Renal pelvis (tissue), 12 donors: ENCODE results near the gene TAF15. TPM values are rescaled to one million over a fixed set of nuclear protein-coding genes. Genes with fewer than 3 reads are reported as not detected.

ENCODE experiments used
- DNase-seq: peaks from one replicate; pipeline ENCODE4 v3.0.0-alpha.2; 2013
- long read RNA-seq, 16 experiments: transcript quantifications; one replicate each; lab custom pipeline, GENCODE V29; 2026
- polyA plus RNA-seq, 3 donors: library from polyadenylated mRNA; unstranded; fragments of 120-200 nt; gene quantifications; one replicate each; pipeline ENCODE4 v1.2.1, GENCODE V29; 2013; ENCODE audit not compliant: insufficient read length in 3 of 3

TAF15 gene
- 100 to 1,000 TPM; 208 to 284 (median 226) TPM for polyA plus RNA-seq
- long read RNA-seq, donor 1, transcript TAF15-215 (16 exons, 2,191 nt) = major isoform, 5 of 52 reads
- long read RNA-seq, donor 1, partial matches to known transcripts = 44 of 52 reads
- long read RNA-seq, donor 1, other reads (novel, unspliced or antisense) = 0 of 52 reads
- long read RNA-seq, donor 2, partial matches to known transcripts = 24 of 29 reads
- long read RNA-seq, donor 2, other reads (novel, unspliced or antisense) = 0 of 29 reads
- long read RNA-seq, donor 3, transcript TAF15-215 (16 exons, 2,191 nt) = major isoform, 5 of 54 reads
- long read RNA-seq, donor 3, partial matches to known transcripts = 47 of 54 reads
- long read RNA-seq, donor 3, other reads (novel, unspliced or antisense) = 0 of 54 reads
- long read RNA-seq, donor 4, partial matches to known transcripts = 29 of 32 reads
- long read RNA-seq, donor 4, other reads (novel, unspliced or antisense) = 0 of 32 reads
- long read RNA-seq, donor 5, partial matches to known transcripts = 47 of 49 reads
- long read RNA-seq, donor 5, other reads (novel, unspliced or antisense) = 0 of 49 reads
- long read RNA-seq, donor 6, transcript TAF15-213 (7 exons, 760 nt) = major isoform, 6 of 86 reads
- long read RNA-seq, donor 6, partial matches to known transcripts = 78 of 86 reads
- long read RNA-seq, donor 6, other reads (novel, unspliced or antisense) = 0 of 86 reads
- long read RNA-seq, donor 7, partial matches to known transcripts = 156 of 160 reads
- long read RNA-seq, donor 7, other reads (novel, unspliced or antisense) = 0 of 160 reads
- long read RNA-seq, donor 8, transcript TAF15-215 (16 exons, 2,191 nt) = major isoform, 5 of 36 reads
- long read RNA-seq, donor 8, partial matches to known transcripts = 28 of 36 reads
- long read RNA-seq, donor 8, other reads (novel, unspliced or antisense) = 0 of 36 reads
- long read RNA-seq, donor 9, partial matches to known transcripts = 115 of 122 reads
- long read RNA-seq, donor 9, other reads (novel, unspliced or antisense) = 0 of 122 reads
- long read RNA-seq, donor 10, partial matches to known transcripts = 113 of 120 reads
- long read RNA-seq, donor 10, other reads (novel, unspliced or antisense) = 0 of 120 reads
- long read RNA-seq, donor 11, partial matches to known transcripts = 35 of 37 reads
- long read RNA-seq, donor 11, other reads (novel, unspliced or antisense) = 0 of 37 reads
- long read RNA-seq, donor 12, transcript TAF15-213 (7 exons, 760 nt) = major isoform, 5 of 121 reads
- long read RNA-seq, donor 12, partial matches to known transcripts = 107 of 121 reads
- long read RNA-seq, donor 12, other reads (novel, unspliced or antisense) = 0 of 121 reads
- long read RNA-seq, donor 13, partial matches to known transcripts = 110 of 116 reads
- long read RNA-seq, donor 13, other reads (novel, unspliced or antisense) = 0 of 116 reads
- long read RNA-seq, donor 14 = 0 reads
- long read RNA-seq, donor 15 = 0 reads
- long read RNA-seq, donor 16, transcript TAF15-215 (16 exons, 2,191 nt) = major isoform, 8 of 183 reads
- long read RNA-seq, donor 16, partial matches to known transcripts = 170 of 183 reads
- long read RNA-seq, donor 16, other reads (novel, unspliced or antisense) = 0 of 183 reads

GRCh38 chr17:35808962-35809854, at the start of gene TAF15:
Gene TAF15 (plus strand): TSS chr17:35809484. CDS start chr17:35809570, 86 bp downstream.
- DNase-seq = peak; percentile 98

- no peak for DNase-seq
Observed at GRCh38 chr17:35760587-35760986, 48.7 kb upstream of the TAF15 start, which contains the start of gene C17orf50. Gene C17orf50 (plus strand): TSS chr17:35760887. CDS start chr17:35760942, 55 bp downstream.

GRCh38 chr17:35761601-35762000, 47.7 kb upstream of the TAF15 start:
- DNase-seq = no peak

GRCh38 chr17:35763767-35764122, 45.5 kb upstream of the TAF15 start:
- DNase-seq = no peak

- DNase-seq = peak; percentile 90
Observed at GRCh38 chr17:35764123-35764991, 44.9 kb upstream of the TAF15 start.

GRCh38 chr17:35765086-35765710, 44.1 kb upstream of the TAF15 start:
- no peak for DNase-seq

- no peak for DNase-seq
Observed at GRCh38 chr17:35765756-35766488, 43.4 kb upstream of the TAF15 start.

- no peak for DNase-seq
Observed at GRCh38 chr17:35766489-35766877, 42.8 kb upstream of the TAF15 start.

- no peak for DNase-seq
Observed at GRCh38 chr17:35766903-35767510, 42.3 kb upstream of the TAF15 start.

- DNase-seq = no peak
Observed at GRCh38 chr17:35768797-35769196, 40.5 kb upstream of the TAF15 start.

- DNase-seq = no peak
Observed at GRCh38 chr17:35769895-35770486, 39.3 kb upstream of the TAF15 start.

- DNase-seq = no peak
Observed at GRCh38 chr17:35773129-35773528, 36.2 kb upstream of the TAF15 start.

- DNase-seq = no peak
Observed at GRCh38 chr17:35773679-35774425, 35.4 kb upstream of the TAF15 start.

GRCh38 chr17:35774499-35774898, 34.8 kb upstream of the TAF15 start:
- no peak for DNase-seq

- no peak for DNase-seq
Observed at GRCh38 chr17:35775039-35775438, 34.2 kb upstream of the TAF15 start.

- no peak for DNase-seq
Observed at GRCh38 chr17:35775583-35775982, 33.7 kb upstream of the TAF15 start.
